HG03439 (cell line): ENCODE measurements around the gene ARHGAP31.
A peak's percentile ranks its signal among the peaks of the same experiment; 100 is the strongest.
"Not testable (repeated sequence)": the region's sequence is repeated elsewhere in the genome, so short reads cannot be mapped to it uniquely, and the experiment has no call there.

ENCODE experiments used
- ATAC-seq: cut with Tn5 transposase; IDR thresholded peaks from one replicate; pipeline ENCODE4 v1.9.1; 2021; ENCODE audit warnings: mild to moderate bottlenecking, moderate library complexity; ENCODE audit not compliant: unreplicated experiment

Gene ARHGAP31, protein sequence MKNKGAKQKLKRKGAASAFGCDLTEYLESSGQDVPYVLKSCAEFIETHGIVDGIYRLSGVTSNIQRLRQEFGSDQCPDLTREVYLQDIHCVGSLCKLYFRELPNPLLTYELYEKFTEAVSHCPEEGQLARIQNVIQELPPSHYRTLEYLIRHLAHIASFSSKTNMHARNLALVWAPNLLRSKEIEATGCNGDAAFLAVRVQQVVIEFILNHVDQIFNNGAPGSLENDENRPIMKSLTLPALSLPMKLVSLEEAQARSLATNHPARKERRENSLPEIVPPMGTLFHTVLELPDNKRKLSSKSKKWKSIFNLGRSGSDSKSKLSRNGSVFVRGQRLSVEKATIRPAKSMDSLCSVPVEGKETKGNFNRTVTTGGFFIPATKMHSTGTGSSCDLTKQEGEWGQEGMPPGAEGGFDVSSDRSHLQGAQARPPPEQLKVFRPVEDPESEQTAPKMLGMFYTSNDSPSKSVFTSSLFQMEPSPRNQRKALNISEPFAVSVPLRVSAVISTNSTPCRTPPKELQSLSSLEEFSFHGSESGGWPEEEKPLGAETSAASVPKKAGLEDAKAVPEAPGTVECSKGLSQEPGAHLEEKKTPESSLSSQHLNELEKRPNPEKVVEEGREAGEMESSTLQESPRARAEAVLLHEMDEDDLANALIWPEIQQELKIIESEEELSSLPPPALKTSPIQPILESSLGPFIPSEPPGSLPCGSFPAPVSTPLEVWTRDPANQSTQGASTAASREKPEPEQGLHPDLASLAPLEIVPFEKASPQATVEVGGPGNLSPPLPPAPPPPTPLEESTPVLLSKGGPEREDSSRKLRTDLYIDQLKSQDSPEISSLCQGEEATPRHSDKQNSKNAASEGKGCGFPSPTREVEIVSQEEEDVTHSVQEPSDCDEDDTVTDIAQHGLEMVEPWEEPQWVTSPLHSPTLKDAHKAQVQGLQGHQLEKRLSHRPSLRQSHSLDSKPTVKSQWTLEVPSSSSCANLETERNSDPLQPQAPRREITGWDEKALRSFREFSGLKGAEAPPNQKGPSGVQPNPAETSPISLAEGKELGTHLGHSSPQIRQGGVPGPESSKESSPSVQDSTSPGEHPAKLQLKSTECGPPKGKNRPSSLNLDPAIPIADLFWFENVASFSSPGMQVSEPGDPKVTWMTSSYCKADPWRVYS (N-terminal part only)

GRCh38 chr3:119293871-119294695 lies at the start of gene ARHGAP31:
ARHGAP31 (plus strand) TSS chr3:119294383; CDS start chr3:119294905, 522 bp downstream.
- peak; percentile 72 for ATAC-seq

GRCh38 chr3:119245778-119246177 lies 48.4 kb upstream of the ARHGAP31 start:
- no peak for ATAC-seq

- ATAC-seq: no peak
Observed at GRCh38 chr3:119255214-119255613, 39.0 kb upstream of the ARHGAP31 start.

DNA sequence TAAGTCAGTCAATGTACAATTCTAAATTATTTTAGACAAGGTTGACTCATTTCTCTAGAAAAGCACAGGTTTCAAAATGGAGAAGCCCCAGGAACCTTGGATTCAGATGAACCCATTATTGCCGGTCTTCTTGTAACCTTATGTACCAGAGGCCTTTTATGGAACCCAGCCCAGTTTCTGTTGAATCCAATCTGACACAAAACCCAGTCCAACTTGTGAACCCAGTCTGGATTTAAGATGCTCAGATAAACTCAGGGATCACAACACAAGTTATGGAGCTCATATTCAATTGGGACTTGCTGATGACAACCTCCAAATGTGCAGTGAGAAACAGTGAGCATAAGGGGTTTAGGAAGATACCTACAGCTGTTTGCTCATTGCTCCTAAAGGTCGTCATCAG lies 37.1 kb upstream of the ARHGAP31 start:
- ATAC-seq: no peak

- peak; percentile 76 for ATAC-seq
Observed at GRCh38 chr3:119257654-119258410, 36.4 kb upstream of the ARHGAP31 start.

DNA sequence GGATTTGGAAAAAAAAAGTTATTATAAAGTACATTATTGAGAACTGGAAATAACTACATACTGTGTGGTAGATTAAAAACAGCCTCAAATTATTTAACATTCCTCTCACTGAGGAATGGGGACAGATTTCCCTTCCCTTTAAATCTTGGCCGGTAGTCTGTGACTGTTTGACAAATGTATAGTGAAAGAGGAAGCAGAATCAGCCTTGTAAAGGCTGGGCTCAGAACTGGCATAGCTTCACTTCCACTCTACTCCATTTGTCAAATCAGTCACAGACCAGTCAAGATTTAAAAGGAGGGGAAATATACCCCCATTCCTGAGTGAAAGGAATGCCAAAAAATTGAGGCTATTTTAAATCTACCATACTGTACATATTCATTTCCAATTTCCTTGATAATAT lies 35.3 kb upstream of the ARHGAP31 start:
- ATAC-seq: peak; percentile 78

DNA sequence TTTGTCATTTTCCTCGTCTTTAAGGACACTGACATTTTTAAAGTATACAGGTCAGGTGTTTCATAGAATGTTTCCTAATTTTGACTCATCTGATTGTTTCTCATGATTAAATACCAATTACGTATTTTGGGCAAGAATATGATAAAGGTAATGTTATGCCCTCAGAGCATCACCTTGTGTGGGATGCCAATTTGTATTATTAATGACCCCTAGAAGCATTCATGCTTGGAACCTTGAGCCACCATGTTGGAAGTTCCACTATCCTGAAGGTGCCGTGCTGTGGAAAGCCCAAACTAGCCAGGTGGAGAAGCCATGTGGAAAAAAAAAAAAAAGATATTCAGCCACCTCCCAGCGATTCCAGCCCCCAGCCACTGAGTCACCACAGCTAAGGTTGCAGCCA lies 34.4 kb upstream of the ARHGAP31 start:
- no peak for ATAC-seq

DNA sequence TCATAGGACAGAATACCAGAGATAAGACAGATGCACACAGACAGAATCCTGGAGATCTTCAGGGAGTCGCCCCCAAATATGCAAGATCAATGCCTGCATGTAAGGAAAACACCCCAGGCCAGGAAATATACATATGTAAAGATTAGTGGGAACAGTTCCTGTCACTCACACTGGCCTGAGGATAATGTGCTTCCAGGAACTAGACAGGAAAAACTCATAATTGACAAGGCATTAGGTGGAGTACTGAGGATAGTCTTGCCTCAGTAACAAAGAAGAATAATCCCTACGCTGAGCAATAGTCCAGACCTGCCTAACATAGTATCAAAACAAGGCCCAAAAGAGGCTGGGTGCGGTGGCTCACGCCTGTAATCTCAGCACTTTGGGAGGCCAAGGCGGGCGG lies 33.1 kb upstream of the ARHGAP31 start:
- ATAC-seq: no peak

GRCh38 chr3:119270212-119270611 lies 24.0 kb upstream of the ARHGAP31 start:
- ATAC-seq: not testable (repeated sequence)

GRCh38 chr3:119276680-119277079 lies 17.5 kb upstream of the ARHGAP31 start:
- no peak for ATAC-seq

DNA sequence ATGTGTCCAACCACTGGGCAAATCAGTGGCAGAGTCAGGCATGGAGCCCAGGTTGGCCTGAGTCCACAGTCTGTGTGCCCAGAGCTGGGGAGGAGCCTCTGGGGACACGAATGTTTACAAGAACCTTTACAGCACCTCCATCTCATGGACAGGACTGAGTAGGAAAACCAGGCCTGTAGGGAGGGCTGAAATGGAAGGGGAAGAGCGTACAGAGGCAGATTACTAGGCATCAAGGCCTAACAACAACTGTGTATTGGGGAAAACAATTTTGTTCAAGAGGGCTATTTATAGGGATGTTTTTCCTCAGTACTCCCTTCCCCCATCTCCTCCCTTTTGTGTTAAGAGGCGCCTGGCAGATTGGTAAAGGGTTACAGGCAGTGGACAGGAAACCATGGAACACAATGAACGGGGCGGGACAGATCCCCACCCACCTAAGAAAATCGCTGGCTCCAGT lies 15.1 kb upstream of the ARHGAP31 start:
- ATAC-seq: no peak

DNA sequence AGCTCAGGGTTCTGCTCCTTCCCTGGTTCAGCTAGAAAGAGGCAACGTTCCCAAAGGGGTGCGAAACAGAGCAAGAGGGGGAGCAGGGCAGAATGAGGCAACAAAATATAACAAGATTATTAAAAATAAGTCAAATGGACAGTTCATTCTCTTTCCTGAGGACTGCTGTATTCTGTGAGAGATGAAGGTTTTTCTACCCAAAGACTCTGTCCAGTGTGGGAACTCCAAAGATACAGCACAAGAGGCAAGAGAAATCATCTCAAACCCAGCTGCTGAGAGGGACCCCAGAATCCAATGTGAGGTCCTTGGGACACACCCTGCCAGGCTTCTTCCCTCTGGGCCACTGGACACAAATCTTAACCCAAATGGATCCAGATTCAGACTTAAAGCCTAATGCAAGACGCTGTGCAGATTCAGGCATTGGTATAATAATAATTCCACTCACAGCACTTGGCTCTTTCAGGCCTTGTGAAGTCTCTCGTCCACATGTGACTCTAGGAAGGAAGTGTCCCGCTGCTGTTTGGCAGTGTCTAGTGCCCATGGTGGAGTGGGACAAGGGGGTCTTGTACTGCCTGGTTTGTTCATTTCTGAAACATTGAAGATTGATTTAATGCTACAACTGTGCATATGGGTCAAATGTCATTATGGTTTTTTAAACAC lies 14.5 kb upstream of the ARHGAP31 start:
- ATAC-seq: no peak

- ATAC-seq: no peak
Observed at GRCh38 chr3:119288669-119289403, 5.3 kb upstream of the ARHGAP31 start.

GRCh38 chr3:119289404-119289770 lies 4.8 kb upstream of the ARHGAP31 start:
- ATAC-seq: no peak

GRCh38 chr3:119290613-119291012 lies 3.6 kb upstream of the ARHGAP31 start:
- ATAC-seq: no peak

- no peak for ATAC-seq
Observed at GRCh38 chr3:119291062-119291700, 3.0 kb upstream of the ARHGAP31 start.

DNA sequence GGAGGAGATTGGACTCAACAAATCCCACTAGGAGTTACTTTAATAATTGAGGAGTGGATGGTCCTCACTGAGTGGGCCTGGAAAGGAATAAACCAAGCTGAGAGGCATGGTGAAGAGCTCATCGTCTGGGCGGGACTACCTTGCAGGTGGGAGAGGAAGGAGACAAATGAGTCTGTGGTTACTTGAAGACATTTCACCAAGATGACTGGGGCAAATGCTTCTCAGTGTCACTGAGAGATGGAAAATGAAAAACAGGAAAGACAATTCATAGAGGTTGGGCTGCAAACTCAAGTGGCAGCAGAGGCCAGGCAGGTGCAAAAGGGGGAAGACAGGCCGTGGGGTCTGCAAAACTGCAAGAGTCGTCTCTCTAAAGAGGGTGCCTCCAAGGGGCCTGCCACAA lies 1.5 kb upstream of the ARHGAP31 start:
- ATAC-seq: no peak
